Stimulated activated CD8-positive, alpha-beta memory T cell treated with anti-CD3 and anti-CD28 coated beads, Interleukin-2, amount 100 ng/mL, for 48 hours (primary cell): Measurements from ENCODE around the gene RUNX2.

ENCODE experiments used
- DNase-seq, 2 donors: peaks; one replicate each; pipeline ENCODE4 v3.0.0-alpha.2; 2020; ENCODE audit warnings: low read depth in 2 of 2

The RUNX2 gene

GRCh38 chr6:45587229-45588060, 259.3 kb downstream of the RUNX2 start:
- no peak for DNase-seq

DNA sequence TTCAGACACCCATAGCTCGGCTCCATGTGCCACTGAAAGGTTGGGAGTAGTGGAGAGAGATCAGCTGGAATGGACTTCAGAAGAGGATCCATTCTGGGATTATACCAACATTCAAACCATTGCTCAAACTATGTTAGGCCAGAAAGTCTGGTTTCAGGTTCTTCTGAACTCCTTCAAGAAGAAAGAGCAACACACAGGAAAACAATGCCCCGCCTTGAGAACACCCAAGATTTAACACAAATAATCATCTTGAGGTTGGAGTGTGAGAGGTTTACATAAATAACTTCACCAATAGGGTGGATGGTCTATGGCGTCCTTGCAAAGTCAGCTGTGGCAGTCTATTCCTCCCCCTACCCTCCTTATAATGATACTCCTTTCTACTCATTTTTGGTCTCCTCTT, 261.2 kb downstream of the RUNX2 start:
- no peak for DNase-seq

DNA sequence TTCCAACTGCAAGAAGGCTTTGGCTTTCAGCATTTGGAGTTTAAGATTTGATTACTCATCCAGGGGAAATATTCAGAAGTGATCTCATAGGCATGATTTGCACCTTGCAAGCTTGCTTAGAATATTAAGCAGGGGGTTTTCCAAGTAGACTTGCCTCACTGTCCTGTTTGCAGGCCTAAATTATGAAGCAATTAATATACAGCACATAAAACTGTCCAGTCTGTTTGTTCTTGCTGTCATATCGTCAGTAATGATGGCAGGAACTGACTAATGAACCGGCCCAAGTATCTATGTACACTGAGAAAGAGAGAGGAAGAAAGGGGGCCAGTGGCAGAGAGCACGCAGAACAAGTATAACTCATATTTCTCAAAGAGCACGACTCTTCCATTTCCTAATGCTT, 262.1 kb downstream of the RUNX2 start:
- no peak for DNase-seq

DNA sequence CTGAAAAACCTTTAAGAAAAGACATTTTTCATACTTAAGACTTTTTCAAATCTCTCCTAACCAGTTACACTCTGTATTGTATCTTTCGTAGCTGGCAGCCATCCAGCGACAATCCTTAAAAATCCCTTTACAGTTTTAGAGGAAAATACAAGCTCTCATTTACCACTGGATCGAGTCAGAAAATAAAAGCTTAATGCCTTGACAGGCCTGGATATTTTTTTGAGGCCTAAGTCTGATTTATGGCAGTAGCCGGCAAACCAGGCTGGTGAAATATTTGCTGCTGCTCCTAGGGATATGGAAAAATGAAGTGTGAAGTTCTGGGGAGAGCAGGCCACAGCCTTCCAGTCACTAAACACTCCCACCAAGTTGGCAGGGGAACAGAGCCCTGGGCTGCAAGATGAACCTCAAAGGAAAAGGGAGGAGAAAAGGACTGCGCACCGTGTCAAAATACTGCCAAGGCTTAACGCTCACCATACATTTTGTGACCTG, 262.6 kb downstream of the RUNX2 start:
- no peak for DNase-seq

- no peak for DNase-seq
These were observed 263.2 kb downstream of the RUNX2 start for GRCh38 chr6:45591306-45591705.

DNA sequence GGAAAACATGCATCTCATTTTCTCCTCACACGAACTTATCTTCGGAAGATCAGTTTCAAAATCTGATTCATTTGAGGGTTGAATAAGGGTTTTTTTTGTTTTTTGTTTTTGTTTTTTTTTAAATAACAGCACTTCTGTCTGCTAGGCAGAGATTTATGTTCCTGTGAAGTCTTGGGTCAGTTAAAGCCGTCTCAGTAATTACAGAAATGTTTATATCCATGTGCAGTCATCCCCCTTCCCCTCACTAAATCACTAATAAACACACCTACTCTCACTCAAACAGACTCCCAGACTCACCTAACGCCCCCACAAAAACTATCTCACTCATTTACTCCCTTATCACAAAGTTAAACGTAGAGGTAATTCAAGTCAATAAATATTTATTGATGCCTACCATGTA, 263.8 kb downstream of the RUNX2 start:
- no peak for DNase-seq

DNA sequence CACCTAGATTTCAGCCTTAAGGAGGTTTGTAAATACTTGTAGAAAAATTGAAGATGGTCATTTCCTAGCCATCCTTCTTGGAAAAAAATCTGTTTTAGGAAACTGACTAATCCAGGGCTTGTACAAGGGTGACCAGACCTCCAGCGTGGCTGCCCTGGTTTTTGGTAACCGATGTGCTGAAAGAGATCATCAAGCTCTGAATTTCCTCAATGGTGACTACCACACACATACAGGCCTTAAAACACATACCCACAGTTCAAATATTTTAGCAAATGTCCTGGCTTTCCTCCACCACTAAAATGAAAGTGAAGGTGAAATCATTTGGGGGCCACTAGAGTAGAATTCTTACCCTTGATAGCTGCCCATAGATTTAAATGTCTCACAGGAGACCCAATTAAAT, 264.9 kb downstream of the RUNX2 start:
- DNase-seq = no peak

- no peak for DNase-seq
These were observed 267.1 kb downstream of the RUNX2 start for GRCh38 chr6:45595010-45595851.

DNA sequence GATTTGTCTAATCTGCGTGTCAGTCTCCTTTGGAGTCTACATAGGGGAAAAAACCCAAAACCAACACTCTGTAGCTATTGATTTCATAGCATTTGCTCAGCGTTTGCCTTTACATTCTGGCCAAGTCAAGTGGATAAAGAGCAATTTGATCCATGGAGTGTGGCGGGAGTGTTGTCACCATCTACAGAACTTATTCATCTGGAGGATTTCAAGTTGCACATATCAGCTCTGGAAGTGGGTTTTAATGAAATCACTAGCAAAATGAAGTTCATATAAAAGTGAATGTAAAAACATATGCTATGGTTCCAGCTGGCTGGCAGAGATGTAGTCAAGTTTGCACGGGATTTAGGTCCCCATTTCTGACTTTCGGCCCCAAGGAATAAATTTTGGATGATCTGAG, 269.3 kb downstream of the RUNX2 start:
- no peak for DNase-seq

DNA sequence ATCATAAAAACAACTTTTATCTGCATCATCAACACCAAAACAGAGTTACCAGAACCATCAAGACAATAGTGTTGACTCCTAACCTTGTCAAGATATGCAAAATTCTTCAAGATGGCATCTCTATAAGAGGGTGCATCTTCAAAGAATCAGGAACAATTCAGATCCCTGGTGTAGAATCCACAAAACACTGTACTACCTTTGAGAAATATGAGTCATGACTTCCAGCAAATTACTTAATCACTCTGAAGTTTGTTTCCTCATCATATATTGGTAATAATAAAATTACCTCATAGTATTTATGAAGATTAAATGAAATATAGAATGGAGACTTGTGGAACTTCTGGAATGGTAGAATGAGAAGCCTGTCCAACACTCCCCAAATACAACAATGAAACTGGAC, 270.9 kb downstream of the RUNX2 start:
- no peak for DNase-seq

DNA sequence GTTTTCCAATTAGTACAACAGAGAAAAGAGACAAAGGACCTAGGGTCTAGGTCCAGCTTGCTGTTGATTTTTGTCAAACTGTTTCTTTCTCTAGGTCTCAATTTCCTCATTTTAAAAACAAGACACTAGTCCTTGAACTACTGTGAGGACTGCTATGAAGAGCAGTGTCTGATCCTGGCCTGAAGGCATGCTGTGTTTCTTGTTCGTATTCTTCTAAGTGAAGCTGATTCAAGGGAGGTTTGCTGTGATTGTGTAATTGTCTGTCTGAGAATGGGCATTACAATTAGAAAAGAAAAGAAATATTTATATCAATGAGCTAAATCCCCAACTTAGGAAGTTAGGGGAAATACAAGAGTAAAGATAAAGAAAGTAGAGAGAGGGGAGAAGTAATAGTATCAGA, 277.8 kb downstream of the RUNX2 start:
- DNase-seq = no peak

- DNase-seq = no peak
These were observed 278.8 kb downstream of the RUNX2 start for GRCh38 chr6:45606831-45607400.

DNA sequence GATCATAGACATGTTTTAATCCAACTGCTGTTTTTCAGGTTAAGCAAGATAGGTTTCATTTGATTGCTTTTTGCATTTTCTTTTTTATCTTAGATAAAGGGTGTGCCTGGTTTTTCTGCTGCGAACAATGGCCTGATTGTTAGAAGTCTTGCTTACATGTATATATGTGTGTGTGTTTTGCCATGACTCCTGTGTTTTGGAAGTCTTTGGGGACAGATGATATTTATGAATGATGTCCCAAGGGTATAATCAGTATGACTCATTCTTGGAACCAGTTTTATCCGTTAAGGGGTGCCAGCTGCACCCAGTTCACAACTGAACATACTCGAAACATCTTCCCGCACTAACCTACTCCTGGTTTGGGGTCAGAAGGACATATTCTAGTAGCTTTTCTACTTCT, 279.7 kb downstream of the RUNX2 start:
- DNase-seq = no peak

GRCh38 chr6:45608252-45608913, 280.3 kb downstream of the RUNX2 start:
- DNase-seq = no peak

DNA sequence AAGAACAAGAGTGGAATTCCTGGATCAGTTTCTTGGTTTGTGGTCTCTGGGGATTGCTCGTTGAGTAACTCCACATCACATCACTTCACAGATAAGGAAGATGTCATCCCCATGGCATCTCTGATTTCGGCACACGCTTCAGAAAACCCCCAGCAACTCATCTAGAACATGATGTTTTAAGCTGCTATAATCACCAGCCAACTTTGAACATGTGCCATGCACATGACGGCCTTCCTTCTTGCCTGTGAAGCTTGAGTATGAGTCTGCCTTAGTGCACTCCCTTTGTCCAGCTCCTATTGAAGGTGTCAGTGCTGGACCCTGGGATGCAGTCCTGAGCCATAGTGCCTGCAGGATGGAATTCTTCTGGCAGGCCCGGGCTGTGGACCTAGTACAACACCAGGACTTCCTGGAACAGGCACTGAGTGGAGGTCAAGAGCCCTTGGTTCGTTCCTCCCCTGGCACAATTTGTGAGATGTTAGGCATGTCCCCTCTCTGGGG, 281.1 kb downstream of the RUNX2 start:
- DNase-seq = no peak

GRCh38 chr6:45610374-45610773, 282.2 kb downstream of the RUNX2 start:
- DNase-seq = no peak

GRCh38 chr6:45610832-45611231, 282.7 kb downstream of the RUNX2 start:
- DNase-seq = no peak

DNA sequence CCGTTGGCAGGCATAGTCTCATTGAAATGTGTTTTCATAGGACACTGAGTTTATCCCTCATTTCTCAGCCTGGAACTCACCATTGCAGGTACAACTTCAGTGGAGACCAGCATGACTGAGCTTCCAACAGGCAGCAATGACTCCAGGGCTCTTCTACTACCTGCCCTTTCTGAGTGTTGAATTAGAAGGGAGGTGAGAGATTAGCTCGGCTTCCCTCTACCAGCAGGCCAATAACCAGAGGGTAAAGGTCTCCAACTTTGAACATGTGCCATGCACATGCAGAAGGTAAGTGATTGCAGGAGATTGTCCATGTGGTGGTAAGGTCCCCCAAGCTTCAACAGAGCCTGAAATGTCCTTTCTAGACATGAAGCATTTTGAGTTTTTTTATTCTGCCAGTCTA, 283.4 kb downstream of the RUNX2 start:
- no peak for DNase-seq

- no peak for DNase-seq
These were observed 285.5 kb downstream of the RUNX2 start for GRCh38 chr6:45613656-45614055.

- DNase-seq = no peak
These were observed 286.6 kb downstream of the RUNX2 start for GRCh38 chr6:45614488-45615285.

GRCh38 chr6:45616209-45616608, 288.1 kb downstream of the RUNX2 start:
- DNase-seq = no peak
